HEK293 (cell line): Measurements from ENCODE around the gene ANKRD40.

ENCODE experiments used
- ATF2 ChIP-seq: fragments of 450-650 bp; formaldehyde crosslinking; IDR thresholded peaks from 2 replicates; pipeline ENCODE4 v1.5.1; 2016; ENCODE audit warnings: missing biosample characterization, missing genetic modification characterization, low read depth
- BCL11A ChIP-seq: fragments of 450-650 bp; formaldehyde crosslinking; IDR thresholded peaks from 2 replicates; pipeline ENCODE4 v1.5.1; 2016; ENCODE audit warnings: low read depth, missing biosample characterization, missing genetic modification characterization
- ELK4 ChIP-seq: IDR thresholded peaks from 2 replicates; pipeline ENCODE4 v1.6.1; 2011; ENCODE audit warnings: mild to moderate bottlenecking, low read depth, low read length, borderline replicate concordance
- PRDM1 ChIP-seq: fragments of 450-650 bp; formaldehyde crosslinking; IDR thresholded peaks from 2 replicates; pipeline ENCODE4; 2016; ENCODE audit warnings: missing biosample characterization, missing genetic modification characterization
- PRDM4 ChIP-seq: fragments of 450-650 bp; formaldehyde crosslinking; IDR thresholded peaks from 2 replicates; pipeline ENCODE4 v1.5.1; 2017; ENCODE audit warnings: missing biosample characterization, missing genetic modification characterization
- SP2 ChIP-seq: fragments of 450-650 bp; formaldehyde crosslinking; IDR thresholded peaks from 2 replicates; pipeline ENCODE4 v1.5.1; 2016; ENCODE audit warnings: missing biosample characterization, missing genetic modification characterization
- SP3 ChIP-seq: fragments of 450-650 bp; formaldehyde crosslinking; IDR thresholded peaks from 2 replicates; pipeline ENCODE4 v1.5.1; 2016; ENCODE audit warnings: missing biosample characterization, missing genetic modification characterization
- ZBTB20 ChIP-seq: fragments of 450-650 bp; formaldehyde crosslinking; IDR thresholded peaks from 2 replicates; pipeline ENCODE4 v1.5.1; 2016; ENCODE audit warnings: missing biosample characterization, missing genetic modification characterization
- ZBTB44 ChIP-seq: fragments of 450-650 bp; IDR thresholded peaks from 2 replicates; pipeline ENCODE4 v1.5.1; 2018; ENCODE audit warnings: missing biosample characterization, mild to moderate bottlenecking, missing genetic modification characterization
- ZBTB6 ChIP-seq: fragments of 450-650 bp; formaldehyde crosslinking; IDR thresholded peaks from 2 replicates; pipeline ENCODE4 v1.5.1; 2017; ENCODE audit warnings: missing biosample characterization, missing genetic modification characterization
- ZFHX2 ChIP-seq: fragments of 450-650 bp; formaldehyde crosslinking; conservative IDR thresholded peaks from 2 replicates; pipeline ENCODE4 v1.5.1; 2016; ENCODE audit warnings: missing biosample characterization, missing genetic modification characterization
- ZFP37 ChIP-seq: fragments of 450-650 bp; formaldehyde crosslinking; IDR thresholded peaks from 2 replicates; pipeline ENCODE4 v1.5.1; 2016; ENCODE audit warnings: missing biosample characterization, missing genetic modification characterization
- ZNF155 ChIP-seq: fragments of 450-650 bp; formaldehyde crosslinking; IDR thresholded peaks from 2 replicates; pipeline ENCODE4 v1.5.1; 2016; ENCODE audit warnings: missing biosample characterization, missing genetic modification characterization
- ZNF211 ChIP-seq: fragments of 450-650 bp; formaldehyde crosslinking; IDR thresholded peaks from 2 replicates; pipeline ENCODE4 v1.5.1; 2016; ENCODE audit warnings: low read depth, missing biosample characterization, missing genetic modification characterization
- ZNF292 ChIP-seq: fragments of 450-650 bp; formaldehyde crosslinking; IDR thresholded peaks from 2 replicates; pipeline ENCODE4 v1.5.1; 2016; ENCODE audit warnings: low read depth, missing biosample characterization, missing genetic modification characterization, borderline replicate concordance
- ZNF311 ChIP-seq: fragments of 450-650 bp; formaldehyde crosslinking; IDR thresholded peaks from 2 replicates; pipeline ENCODE4 v1.5.1; 2017; ENCODE audit warnings: missing biosample characterization, missing genetic modification characterization, borderline replicate concordance
- ZNF354C ChIP-seq: fragments of 450-650 bp; formaldehyde crosslinking; IDR thresholded peaks from 2 replicates; pipeline ENCODE4 v1.5.1; 2016; ENCODE audit warnings: missing biosample characterization, missing genetic modification characterization, low read depth, borderline replicate concordance
- ZNF37A ChIP-seq: fragments of 450-650 bp; IDR thresholded peaks from 2 replicates; pipeline ENCODE4 v1.5.1; 2018; ENCODE audit warnings: missing biosample characterization, missing genetic modification characterization
- ZNF394 ChIP-seq: fragments of 450-650 bp; formaldehyde crosslinking; IDR thresholded peaks from 2 replicates; pipeline ENCODE4 v1.5.1; 2016; ENCODE audit warnings: missing biosample characterization, missing genetic modification characterization, mild to moderate bottlenecking, moderate library complexity, borderline replicate concordance
- ZNF501 ChIP-seq: fragments of 450-650 bp; formaldehyde crosslinking; IDR thresholded peaks from 2 replicates; pipeline ENCODE4 v1.5.1; 2016; ENCODE audit warnings: missing biosample characterization, missing genetic modification characterization
- ZNF596 ChIP-seq: fragments of 450-650 bp; IDR thresholded peaks from 2 replicates; pipeline ENCODE4 v1.5.0; 2018; ENCODE audit warnings: missing biosample characterization, mild to moderate bottlenecking, missing genetic modification characterization, moderate library complexity
- ZNF600 ChIP-seq: fragments of 450-650 bp; formaldehyde crosslinking; IDR thresholded peaks from 2 replicates; pipeline ENCODE4 v1.5.1; 2016; ENCODE audit warnings: missing biosample characterization, missing genetic modification characterization
- ZNF624 ChIP-seq: fragments of 450-650 bp; formaldehyde crosslinking; IDR thresholded peaks from 2 replicates; pipeline ENCODE4 v1.5.1; 2017; ENCODE audit warnings: missing biosample characterization, missing genetic modification characterization
- ZNF658 ChIP-seq: fragments of 450-650 bp; formaldehyde crosslinking; IDR thresholded peaks from 2 replicates; pipeline ENCODE4; 2016; ENCODE audit warnings: missing biosample characterization, missing genetic modification characterization
- ZNF670 ChIP-seq: fragments of 450-650 bp; formaldehyde crosslinking; IDR thresholded peaks from 2 replicates; pipeline ENCODE4 v1.5.1; 2016; ENCODE audit warnings: missing biosample characterization, missing genetic modification characterization, low read depth
- TF ChIP-seq, protein P1 (sequence below): fragments of 450-650 bp; formaldehyde crosslinking; conservative IDR thresholded peaks from 2 replicates; pipeline ENCODE4 v1.5.1; 2016; ENCODE audit warnings: low read depth, missing biosample characterization, missing genetic modification characterization

ANKRD40 gene

GRCh38 chr17:50707289-50708049 lies at the start of gene ANKRD40 (continued):
- TF ChIP-seq ZNF211 (tag by site-specific recombination) (no peak), PRDM1 (no peak), ZBTB20 (peak; percentile 72), ZNF624 (tag by site-specific recombination) (no peak), ZBTB44 (tag by site-specific recombination) (peak; percentile 82; the same call in 1 of the 2 replicates), ZNF292 (tag by site-specific recombination) (no peak), ZNF658 (tag by site-specific recombination) (no peak), BCL11A (tag by site-specific recombination) (peak; percentile 57; the same call in 1 of the 2 replicates), SP2 (tag by site-specific recombination) (peak; percentile 52), SP3 (peak; percentile 88), ZNF354C (tag by site-specific recombination) (no peak), ZNF600 (tag by site-specific recombination) (peak; percentile 82), ZNF394 (tag by site-specific recombination) (peak; percentile 89), ZNF596 (peak; percentile 22; the same call in 1 of the 2 replicates), ZFP37 (tag by site-specific recombination) (peak; percentile 81; the same call in 1 of the 2 replicates), ZNF37A (tag by site-specific recombination) (no peak), ZBTB6 (tag by site-specific recombination) (peak; percentile 97), ZFHX2 (peak; percentile 80), ATF2 (tag by site-specific recombination) (peak; percentile 74), ZNF311 (tag by site-specific recombination) (no peak), ZNF155 (no peak), ELK4 (no peak), ZNF670 (no peak), PRDM4 (tag by site-specific recombination) (no peak; the same call in none of the 2 replicates), ZNF501 (tag by site-specific recombination) (peak; percentile 82)
- TF ChIP-seq, protein P1, sequence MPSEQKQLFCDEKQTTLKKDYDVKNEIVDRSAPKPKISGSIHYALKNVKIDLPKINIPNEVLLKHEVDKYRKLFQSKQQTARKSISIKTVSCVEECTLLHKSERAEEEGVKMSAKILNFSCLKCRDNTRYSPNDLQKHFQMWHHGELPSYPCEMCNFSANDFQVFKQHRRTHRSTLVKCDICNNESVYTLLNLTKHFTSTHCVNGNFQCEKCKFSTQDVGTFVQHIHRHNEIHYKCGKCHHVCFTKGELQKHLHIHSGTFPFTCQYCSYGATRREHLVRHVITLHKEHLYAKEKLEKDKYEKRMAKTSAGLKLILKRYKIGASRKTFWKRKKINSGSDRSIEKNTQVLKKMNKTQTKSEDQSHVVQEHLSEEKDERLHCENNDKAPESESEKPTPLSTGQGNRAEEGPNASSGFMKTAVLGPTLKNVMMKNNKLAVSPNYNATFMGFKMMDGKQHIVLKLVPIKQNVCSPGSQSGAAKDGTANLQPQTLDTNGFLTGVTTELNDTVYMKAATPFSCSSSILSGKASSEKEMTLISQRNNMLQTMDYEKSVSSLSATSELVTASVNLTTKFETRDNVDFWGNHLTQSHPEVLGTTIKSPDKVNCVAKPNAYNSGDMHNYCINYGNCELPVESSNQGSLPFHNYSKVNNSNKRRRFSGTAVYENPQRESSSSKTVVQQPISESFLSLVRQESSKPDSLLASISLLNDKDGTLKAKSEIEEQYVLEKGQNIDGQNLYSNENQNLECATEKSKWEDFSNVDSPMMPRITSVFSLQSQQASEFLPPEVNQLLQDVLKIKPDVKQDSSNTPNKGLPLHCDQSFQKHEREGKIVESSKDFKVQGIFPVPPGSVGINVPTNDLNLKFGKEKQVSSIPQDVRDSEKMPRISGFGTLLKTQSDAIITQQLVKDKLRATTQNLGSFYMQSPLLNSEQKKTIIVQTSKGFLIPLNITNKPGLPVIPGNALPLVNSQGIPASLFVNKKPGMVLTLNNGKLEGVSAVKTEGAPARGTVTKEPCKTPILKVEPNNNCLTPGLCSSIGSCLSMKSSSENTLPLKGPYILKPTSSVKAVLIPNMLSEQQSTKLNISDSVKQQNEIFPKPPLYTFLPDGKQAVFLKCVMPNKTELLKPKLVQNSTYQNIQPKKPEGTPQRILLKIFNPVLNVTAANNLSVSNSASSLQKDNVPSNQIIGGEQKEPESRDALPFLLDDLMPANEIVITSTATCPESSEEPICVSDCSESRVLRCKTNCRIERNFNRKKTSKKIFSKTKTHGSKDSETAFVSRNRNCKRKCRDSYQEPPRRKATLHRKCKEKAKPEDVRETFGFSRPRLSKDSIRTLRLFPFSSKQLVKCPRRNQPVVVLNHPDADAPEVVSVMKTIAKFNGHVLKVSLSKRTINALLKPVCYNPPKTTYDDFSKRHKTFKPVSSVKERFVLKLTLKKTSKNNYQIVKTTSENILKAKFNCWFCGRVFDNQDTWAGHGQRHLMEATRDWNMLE (tag by site-specific recombination) = peak; percentile 35; the same call in 1 of the 2 replicates
